Breast epithelium (tissue), 4 donors: ENCODE data around the gene AOX1. TPM values are rescaled to one million over a fixed set of nuclear protein-coding genes. Genes with fewer than 3 reads are reported as not detected.

Experiments
- DNase-seq, 2 donors: peaks; one replicate each; pipeline ENCODE4 v3.0.0-alpha.2; 2019; ENCODE audit warnings: low spot score in 2 of 2
- H3K27ac ChIP-seq, 2 donors: fragments of 200-600 bp; sonication (generic) in 1 of 2; one replicate each; pipeline ENCODE4 v1.5.1; 2016 to 2019; ENCODE audit warnings: mild to moderate bottlenecking in 1 of 2
- H3K27me3 ChIP-seq, 2 donors: fragments of 200-600 bp; sonication (generic) in 1 of 2; one replicate each; pipeline versions ENCODE4 v1.5.1 to v1.6.0; 2017 to 2019; ENCODE audit warnings: control low read depth in 1 of 2, mild to moderate bottlenecking in 1 of 2
- H3K36me3 ChIP-seq: fragments of 200-600 bp; one replicate; pipeline ENCODE4 v1.5.1; 2019
- H3K4me1 ChIP-seq, 2 donors: fragments of 200-600 bp; sonication (generic); one replicate each; pipeline ENCODE4 v1.5.1; 2016 to 2019; ENCODE audit warnings: control low read depth in 1 of 2
- H3K4me3 ChIP-seq, 3 donors: fragments of 200-600 bp; sonication (generic); 1 replicate in 2 of 3; 2 replicates in 1 of 3; pipeline ENCODE4 v1.5.1; 2016 to 2019; ENCODE audit warnings: mild to moderate bottlenecking in 3 of 3, moderate library complexity in 2 of 3
- H3K9me3 ChIP-seq, 2 donors: fragments of 200-600 bp; sonication (generic) in 1 of 2; one replicate each; pipeline ENCODE4 v1.5.1; 2016 to 2019; ENCODE audit warnings: control low read depth in 1 of 2
- POLR2A ChIP-seq: fragments of 450-650 bp; IDR thresholded peaks from one replicate; pipeline ENCODE4 v1.6.1; 2016; ENCODE audit warnings: antibody characterized with exemption, mild to moderate bottlenecking, moderate library complexity
- POLR2AphosphoS5 ChIP-seq, 3 donors: sonication (generic); formaldehyde crosslinking; IDR thresholded peaks; one replicate each; pipeline ENCODE4 v1.6.1; 2017; ENCODE audit warnings: antibody characterized with exemption in 3 of 3
- intact Hi-C: fragments of 100-400 bp; cut with DNase I; formaldehyde crosslinking; loops from one replicate; pipeline ENCODE4 v1.15.1; 2023; ENCODE audit warnings: low total_unique reads
- total RNA-seq, 3 donors: library from RNA; depleted of rRNA; stranded (reverse); fragments of >200 nt; gene quantifications; one replicate each; pipeline ENCODE4 v1.1.0, GENCODE V29; 2016
- TF ChIP-seq, protein P1 (sequence below), 3 donors: fragments of 450-650 bp; IDR thresholded peaks; one replicate each; pipeline ENCODE4 v1.5.1; 2016 to 2017; ENCODE audit warnings: antibody characterized with exemption in 3 of 3, mild to moderate bottlenecking in 3 of 3, moderate library complexity in 3 of 3

AOX1 gene
- total RNA-seq, 3 donors from 2014 or later: 100.0 to 611 (median 111) TPM

- intact Hi-C loops: no loop called here
- H3K4me3 ChIP-seq: no peak overlapping the region
Measured at GRCh38 chr2:200620606-200621390, 35.0 kb downstream of the AOX1 start.

DNA sequence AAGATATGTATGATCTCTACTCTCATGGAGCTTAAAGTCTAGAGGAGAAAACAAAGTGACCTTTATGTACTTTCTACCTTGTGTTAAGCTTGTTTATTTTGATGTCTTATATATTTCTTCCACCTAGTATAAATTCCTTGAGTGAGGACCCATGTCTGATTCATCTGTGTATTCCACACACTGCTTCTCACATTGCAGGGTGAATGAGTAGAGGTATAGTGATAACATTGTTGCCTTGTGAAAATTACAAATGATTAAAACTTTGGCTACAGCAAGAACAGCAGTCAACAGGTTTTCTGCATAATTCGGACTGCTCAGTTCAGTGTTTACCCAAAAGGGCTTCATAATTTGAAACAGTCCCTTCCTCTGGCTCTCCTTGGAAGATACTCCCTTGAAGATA, 36.3 kb downstream of the AOX1 start:
- Histone ChIP-seq H3K4me3 (no peak overlapping the region), H3K36me3 (no peaks in the 10 kb centered on the region), H3K4me1 (peaks cover 0 to 8% of the 10 kb centered on the region in 2 donors), H3K27me3 (no peaks in the 10 kb centered on the region), H3K27ac (no peak overlapping the region), H3K9me3 (no peaks in the 10 kb centered on the region)
- TF ChIP-seq, protein P1, sequence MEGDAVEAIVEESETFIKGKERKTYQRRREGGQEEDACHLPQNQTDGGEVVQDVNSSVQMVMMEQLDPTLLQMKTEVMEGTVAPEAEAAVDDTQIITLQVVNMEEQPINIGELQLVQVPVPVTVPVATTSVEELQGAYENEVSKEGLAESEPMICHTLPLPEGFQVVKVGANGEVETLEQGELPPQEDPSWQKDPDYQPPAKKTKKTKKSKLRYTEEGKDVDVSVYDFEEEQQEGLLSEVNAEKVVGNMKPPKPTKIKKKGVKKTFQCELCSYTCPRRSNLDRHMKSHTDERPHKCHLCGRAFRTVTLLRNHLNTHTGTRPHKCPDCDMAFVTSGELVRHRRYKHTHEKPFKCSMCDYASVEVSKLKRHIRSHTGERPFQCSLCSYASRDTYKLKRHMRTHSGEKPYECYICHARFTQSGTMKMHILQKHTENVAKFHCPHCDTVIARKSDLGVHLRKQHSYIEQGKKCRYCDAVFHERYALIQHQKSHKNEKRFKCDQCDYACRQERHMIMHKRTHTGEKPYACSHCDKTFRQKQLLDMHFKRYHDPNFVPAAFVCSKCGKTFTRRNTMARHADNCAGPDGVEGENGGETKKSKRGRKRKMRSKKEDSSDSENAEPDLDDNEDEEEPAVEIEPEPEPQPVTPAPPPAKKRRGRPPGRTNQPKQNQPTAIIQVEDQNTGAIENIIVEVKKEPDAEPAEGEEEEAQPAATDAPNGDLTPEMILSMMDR (IDR thresholded peaks at IDR 0.05): no peak
- no peak for TF ChIP-seq POLR2AphosphoS5 (IDR thresholded peaks at IDR 0.05)
- intact Hi-C loops: no loop called here
- DNase-seq: no peak

More at GRCh38 chr2:200620606-200621390, 35.0 kb downstream of the AOX1 start:
- Histone ChIP-seq H3K27me3 (no peaks in the 10 kb centered on the region), H3K36me3 (no peaks in the 10 kb centered on the region), H3K4me1 (peaks cover 0 to 8% of the 10 kb centered on the region in 2 donors), H3K27ac (no peak overlapping the region), H3K9me3 (no peaks in the 10 kb centered on the region)
- TF ChIP-seq POLR2A (no peak), POLR2AphosphoS5 (IDR thresholded peaks at IDR 0.05) (no peak)
- TF ChIP-seq, protein P1 (IDR thresholded peaks at IDR 0.05): no peak
- no peak for DNase-seq

DNA sequence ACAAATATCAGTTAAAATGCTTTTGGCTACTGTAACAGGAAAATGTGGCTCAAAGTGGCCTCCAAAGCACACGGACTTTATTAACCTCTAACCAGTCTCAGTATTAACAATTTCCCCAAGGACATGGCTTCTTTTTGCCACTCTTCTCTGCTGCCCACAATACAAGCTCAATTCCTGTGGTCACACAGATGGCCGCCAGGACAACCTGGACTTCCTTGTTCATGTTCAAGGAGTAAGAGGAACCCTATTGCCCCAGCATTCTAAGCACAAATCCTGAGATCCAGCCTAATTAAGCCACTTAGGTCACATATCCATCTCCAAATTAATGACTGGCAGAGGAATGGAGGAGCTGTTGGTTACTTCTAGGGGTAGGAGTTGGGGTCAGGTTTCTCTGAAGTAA, 38.2 kb downstream of the AOX1 start:
- no peak overlapping the region for H3K4me3 ChIP-seq
- H3K9me3 ChIP-seq: no peaks in the 10 kb centered on the region
- no peaks in the 10 kb centered on the region for H3K27me3 ChIP-seq
- intact Hi-C loops: no loop called here
- TF ChIP-seq, protein P1 (IDR thresholded peaks at IDR 0.05): no peak
- TF ChIP-seq POLR2A: no peak
- TF ChIP-seq POLR2AphosphoS5 (IDR thresholded peaks at IDR 0.05): no peak
- DNase-seq: no peak
- peak overlapping the region in 1 of 2 donors; percentile 14 for H3K27ac ChIP-seq
- no peaks in the 10 kb centered on the region for H3K36me3 ChIP-seq
- H3K4me1 ChIP-seq: peaks cover 0 to 8% of the 10 kb centered on the region in 2 donors

GRCh38 chr2:200624658-200625057, 38.8 kb downstream of the AOX1 start:
- no peak overlapping the region for H3K4me3 ChIP-seq
- intact Hi-C loops: no loop called here
- H3K9me3 ChIP-seq: no peaks in the 10 kb centered on the region
- TF ChIP-seq, protein P1 (IDR thresholded peaks at IDR 0.05): no peak
- no peak for TF ChIP-seq POLR2A
- TF ChIP-seq POLR2AphosphoS5 (IDR thresholded peaks at IDR 0.05): no peak
- no peak overlapping the region for H3K27ac ChIP-seq
- peaks cover 0 to 8% of the 10 kb centered on the region in 2 donors for H3K4me1 ChIP-seq
- no peaks in the 10 kb centered on the region for H3K27me3 ChIP-seq
- no peak for DNase-seq
- H3K36me3 ChIP-seq: no peaks in the 10 kb centered on the region

DNA sequence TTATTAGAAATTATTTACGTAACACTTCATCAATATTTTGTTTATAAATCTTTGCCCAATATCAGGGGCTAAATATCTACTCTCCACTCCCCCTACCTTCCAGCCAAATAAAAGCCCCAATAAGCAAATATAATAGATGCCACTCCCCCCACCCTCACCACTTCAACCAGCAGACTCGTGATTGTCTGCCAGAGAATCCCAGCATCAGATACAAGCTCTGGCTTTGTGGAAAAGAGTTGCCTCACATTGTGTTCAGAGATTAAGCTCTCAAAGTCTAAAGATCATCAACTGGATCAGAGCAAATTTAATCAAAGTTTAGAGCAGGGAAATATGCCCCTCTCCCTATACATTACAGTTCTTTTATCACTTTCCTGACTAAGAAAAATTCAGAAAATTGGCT, 39.5 kb downstream of the AOX1 start:
- no peaks in the 10 kb centered on the region for H3K9me3 ChIP-seq
- DNase-seq: no peak
- H3K4me3 ChIP-seq: no peak overlapping the region
- no peak for TF ChIP-seq POLR2A
- no peak for TF ChIP-seq POLR2AphosphoS5 (IDR thresholded peaks at IDR 0.05)
- TF ChIP-seq, protein P1 (IDR thresholded peaks at IDR 0.05): no peak
- H3K36me3 ChIP-seq: no peaks in the 10 kb centered on the region
- H3K4me1 ChIP-seq: peaks cover 0 to 8% of the 10 kb centered on the region in 2 donors
- no peak overlapping the region for H3K27ac ChIP-seq
- intact Hi-C loops: no loop called here
- H3K27me3 ChIP-seq: no peaks in the 10 kb centered on the region
